Measurements from ENCODE around the gene FAM13C.
"Not testable (repeated sequence)": the region's sequence is repeated elsewhere in the genome, so short reads cannot be mapped to it uniquely, and the experiment has no call there.

Gene FAM13C

GRCh38 chr10:59362144-59362958 lies at the start of gene FAM13C:
TSS of gene FAM13C (minus strand) at chr10:59362549. CDS start at chr10:59362460, 89 bp downstream.
- Histone ChIP-seq H3K4me3 (ENCODE audit: low read length) (peak within 1 kb of the TSS; percentile 73), H3K4me1 (ENCODE audit: control insufficient read depth, insufficient read depth, low read length) (peaks cover 8% of the 10 kb centered on the region), H3K27ac (ENCODE audit: low read depth, low read length) (peak within 1 kb of the TSS; percentile 77)

DNA sequence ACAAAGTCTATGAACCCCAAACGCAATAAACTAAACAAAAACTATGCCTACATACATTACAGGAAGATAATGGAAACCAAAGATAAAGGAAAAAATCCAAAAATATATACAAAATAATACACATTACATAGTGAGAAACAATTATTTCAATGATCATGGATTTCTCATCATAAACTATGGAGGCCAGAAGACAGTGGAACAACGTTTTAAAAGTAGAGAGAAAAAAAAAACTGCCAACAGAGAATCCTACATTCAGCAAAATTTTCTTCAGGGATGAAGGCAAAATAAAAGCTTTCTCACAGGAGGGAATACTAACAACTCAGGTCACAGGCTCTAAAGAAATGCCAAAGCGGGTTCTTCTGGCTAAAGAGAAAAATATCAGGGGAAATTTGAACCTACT lies 42.9 kb upstream of the FAM13C start:
- Histone ChIP-seq H3K4me3 (ENCODE audit: low read length) (no peak overlapping the region), H3K4me1 (ENCODE audit: control insufficient read depth, insufficient read depth, low read length) (no peaks in the 10 kb centered on the region), H3K9ac (ENCODE audit: low read length) (no peak overlapping the region), H3K27me3 (ENCODE audit: control insufficient read depth, insufficient read depth, low read length) (no peaks in the 10 kb centered on the region), H3K36me3 (ENCODE audit: control insufficient read depth, insufficient read depth, low read length) (no peaks in the 10 kb centered on the region), H3K27ac (ENCODE audit: low read depth, low read length) (no peak overlapping the region)

More at GRCh38 chr10:59362144-59362958, at the start of gene FAM13C:
- Histone ChIP-seq H3K27me3 (ENCODE audit: control insufficient read depth, insufficient read depth, low read length) (no peaks in the 10 kb centered on the region), H3K9ac (ENCODE audit: low read length) (peak within 1 kb of the TSS; percentile 25), H3K36me3 (ENCODE audit: control insufficient read depth, insufficient read depth, low read length) (no peaks in the 10 kb centered on the region)

- no peaks in the 10 kb centered on the region for H3K36me3 ChIP-seq (ENCODE audit: control insufficient read depth, insufficient read depth, low read length)
- H3K9ac ChIP-seq (ENCODE audit: low read length) = no peak overlapping the region
- H3K4me1 ChIP-seq (ENCODE audit: control insufficient read depth, insufficient read depth, low read length) = no peaks in the 10 kb centered on the region
- no peak overlapping the region for H3K27ac ChIP-seq (ENCODE audit: low read depth, low read length)
- H3K4me3 ChIP-seq (ENCODE audit: low read length) = no peak overlapping the region
- H3K27me3 ChIP-seq (ENCODE audit: control insufficient read depth, insufficient read depth, low read length) = no peaks in the 10 kb centered on the region
These were observed 37.9 kb upstream of the FAM13C start for GRCh38 chr10:59400214-59400613.

- H3K4me1 ChIP-seq (ENCODE audit: control insufficient read depth, insufficient read depth, low read length); H3K36me3 ChIP-seq (ENCODE audit: control insufficient read depth, insufficient read depth, low read length); H3K27me3 ChIP-seq (ENCODE audit: control insufficient read depth, insufficient read depth, low read length); H3K27ac ChIP-seq (ENCODE audit: low read depth, low read length); H3K4me3 ChIP-seq (ENCODE audit: low read length); H3K9ac ChIP-seq (ENCODE audit: low read length): not testable (repeated sequence)
These were observed 37.0 kb upstream of the FAM13C start for GRCh38 chr10:59399329-59399728.

DNA sequence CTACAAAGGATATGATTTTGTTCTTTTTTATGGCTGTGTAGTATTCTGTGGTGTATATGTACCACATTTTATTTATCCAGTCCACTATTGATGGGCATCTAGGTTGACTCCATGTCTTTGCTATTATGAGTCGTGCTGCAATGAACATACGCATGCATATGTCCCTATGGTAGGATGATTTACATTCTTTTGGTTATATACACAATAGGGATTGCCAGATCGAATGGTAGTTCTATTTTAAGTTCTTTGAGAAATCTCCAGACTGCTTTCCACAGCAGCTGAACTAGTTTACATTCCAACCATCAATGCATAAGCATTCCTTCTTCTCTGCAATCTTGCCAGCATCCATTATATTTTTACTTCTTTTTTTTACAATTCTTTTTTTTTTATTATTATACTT lies 35.6 kb upstream of the FAM13C start:
- H3K27me3 ChIP-seq (ENCODE audit: control insufficient read depth, insufficient read depth, low read length) = no peaks in the 10 kb centered on the region
- no peaks in the 10 kb centered on the region for H3K4me1 ChIP-seq (ENCODE audit: control insufficient read depth, insufficient read depth, low read length)
- H3K4me3 ChIP-seq (ENCODE audit: low read length) = no peak overlapping the region
- H3K9ac ChIP-seq (ENCODE audit: low read length) = no peak overlapping the region
- no peaks in the 10 kb centered on the region for H3K36me3 ChIP-seq (ENCODE audit: control insufficient read depth, insufficient read depth, low read length)
- no peak overlapping the region for H3K27ac ChIP-seq (ENCODE audit: low read depth, low read length)

GRCh38 chr10:59395984-59396383 lies 33.6 kb upstream of the FAM13C start:
- no peaks in the 10 kb centered on the region for H3K27me3 ChIP-seq (ENCODE audit: control insufficient read depth, insufficient read depth, low read length)
- H3K4me3 ChIP-seq (ENCODE audit: low read length) = no peak overlapping the region
- no peak overlapping the region for H3K9ac ChIP-seq (ENCODE audit: low read length)
- no peaks in the 10 kb centered on the region for H3K36me3 ChIP-seq (ENCODE audit: control insufficient read depth, insufficient read depth, low read length)
- no peak overlapping the region for H3K27ac ChIP-seq (ENCODE audit: low read depth, low read length)
- no peaks in the 10 kb centered on the region for H3K4me1 ChIP-seq (ENCODE audit: control insufficient read depth, insufficient read depth, low read length)

GRCh38 chr10:59393349-59393748 lies 31.0 kb upstream of the FAM13C start:
- Histone ChIP-seq H3K27me3 (ENCODE audit: control insufficient read depth, insufficient read depth, low read length) (no peaks in the 10 kb centered on the region), H3K4me3 (ENCODE audit: low read length) (no peak overlapping the region), H3K9ac (ENCODE audit: low read length) (no peak overlapping the region), H3K4me1 (ENCODE audit: control insufficient read depth, insufficient read depth, low read length) (no peaks in the 10 kb centered on the region), H3K27ac (ENCODE audit: low read depth, low read length) (no peak overlapping the region), H3K36me3 (ENCODE audit: control insufficient read depth, insufficient read depth, low read length) (no peaks in the 10 kb centered on the region)

DNA sequence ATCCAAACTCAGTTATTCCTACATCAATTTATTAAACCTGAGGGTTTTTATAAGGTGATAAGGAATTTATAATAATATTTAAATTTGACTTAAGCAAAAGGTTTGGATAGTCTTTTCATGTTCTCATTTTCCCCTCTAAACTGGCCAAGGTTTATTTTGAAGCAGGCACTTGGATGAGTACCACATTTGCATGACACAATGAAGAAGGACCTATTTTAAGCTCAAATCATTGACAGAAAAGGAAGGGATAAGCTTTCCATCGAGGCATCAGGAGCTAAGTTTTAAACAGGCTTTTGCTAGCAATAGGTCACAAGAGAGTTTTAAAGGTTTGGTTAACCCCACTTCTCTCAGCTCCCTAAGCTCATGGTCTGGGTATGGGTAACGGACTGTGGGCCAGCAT lies 28.7 kb upstream of the FAM13C start:
- no peaks in the 10 kb centered on the region for H3K27me3 ChIP-seq (ENCODE audit: control insufficient read depth, insufficient read depth, low read length)
- no peak overlapping the region for H3K27ac ChIP-seq (ENCODE audit: low read depth, low read length)
- no peaks in the 10 kb centered on the region for H3K36me3 ChIP-seq (ENCODE audit: control insufficient read depth, insufficient read depth, low read length)
- H3K9ac ChIP-seq (ENCODE audit: low read length) = no peak overlapping the region
- no peak overlapping the region for H3K4me3 ChIP-seq (ENCODE audit: low read length)
- H3K4me1 ChIP-seq (ENCODE audit: control insufficient read depth, insufficient read depth, low read length) = no peaks in the 10 kb centered on the region

GRCh38 chr10:59388671-59388976 lies 26.3 kb upstream of the FAM13C start:
- H3K36me3 ChIP-seq (ENCODE audit: control insufficient read depth, insufficient read depth, low read length) = no peaks in the 10 kb centered on the region
- no peaks in the 10 kb centered on the region for H3K27me3 ChIP-seq (ENCODE audit: control insufficient read depth, insufficient read depth, low read length)
- no peak overlapping the region for H3K27ac ChIP-seq (ENCODE audit: low read depth, low read length)
- H3K4me3 ChIP-seq (ENCODE audit: low read length) = no peak overlapping the region
- H3K9ac ChIP-seq (ENCODE audit: low read length) = no peak overlapping the region
- H3K4me1 ChIP-seq (ENCODE audit: control insufficient read depth, insufficient read depth, low read length) = no peaks in the 10 kb centered on the region

GRCh38 chr10:59387951-59388670 lies 25.8 kb upstream of the FAM13C start:
- Histone ChIP-seq H3K4me3 (ENCODE audit: low read length) (no peak overlapping the region), H3K27me3 (ENCODE audit: control insufficient read depth, insufficient read depth, low read length) (no peaks in the 10 kb centered on the region), H3K36me3 (ENCODE audit: control insufficient read depth, insufficient read depth, low read length) (no peaks in the 10 kb centered on the region), H3K9ac (ENCODE audit: low read length) (no peak overlapping the region), H3K4me1 (ENCODE audit: control insufficient read depth, insufficient read depth, low read length) (no peaks in the 10 kb centered on the region), H3K27ac (ENCODE audit: low read depth, low read length) (no peak overlapping the region)

DNA sequence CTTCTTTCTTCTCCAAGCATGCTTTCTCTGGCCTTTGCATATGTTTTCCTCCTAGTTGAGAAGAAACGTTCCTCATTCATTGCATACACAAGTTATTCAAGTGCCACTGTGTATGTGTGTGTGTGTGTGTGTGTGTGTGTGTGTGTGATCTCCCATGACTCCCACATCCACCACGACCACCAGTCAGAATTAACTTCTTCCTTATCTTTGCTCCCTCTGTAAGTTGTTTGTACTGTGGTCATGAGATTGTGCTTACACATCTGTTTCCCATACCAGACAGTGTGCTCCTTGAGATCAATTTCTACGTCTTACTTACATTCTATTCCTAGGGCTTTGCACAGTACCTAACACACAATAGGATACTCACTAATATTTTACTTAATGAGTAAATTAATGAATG lies 22.4 kb upstream of the FAM13C start:
- no peak overlapping the region for H3K4me3 ChIP-seq (ENCODE audit: low read length)
- no peaks in the 10 kb centered on the region for H3K4me1 ChIP-seq (ENCODE audit: control insufficient read depth, insufficient read depth, low read length)
- no peak overlapping the region for H3K9ac ChIP-seq (ENCODE audit: low read length)

DNA sequence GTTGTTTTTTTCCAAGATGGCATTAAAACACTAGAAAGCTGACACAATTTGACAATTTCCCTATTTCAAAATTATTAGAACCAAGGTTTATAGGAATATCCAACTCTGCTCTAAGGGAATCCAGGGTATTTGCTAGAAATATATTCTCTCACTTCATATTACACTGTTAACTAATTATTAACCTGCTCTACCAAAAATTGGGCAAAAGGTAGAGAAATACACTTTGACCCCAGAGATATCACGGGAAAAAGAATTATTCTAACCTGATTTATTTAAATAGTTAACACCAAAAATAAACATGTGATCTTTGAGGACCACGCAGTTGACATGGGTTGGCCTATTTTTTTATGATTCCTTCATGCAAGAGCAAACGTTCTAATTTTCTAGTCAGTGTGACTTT lies 21.6 kb upstream of the FAM13C start:
- Histone ChIP-seq H3K4me1 (ENCODE audit: control insufficient read depth, insufficient read depth, low read length) (no peaks in the 10 kb centered on the region), H3K36me3 (ENCODE audit: control insufficient read depth, insufficient read depth, low read length) (no peaks in the 10 kb centered on the region), H3K9ac (ENCODE audit: low read length) (no peak overlapping the region), H3K27me3 (ENCODE audit: control insufficient read depth, insufficient read depth, low read length) (no peaks in the 10 kb centered on the region), H3K4me3 (ENCODE audit: low read length) (no peak overlapping the region), H3K27ac (ENCODE audit: low read depth, low read length) (no peak overlapping the region)

More for the DNA sequence above, 22.4 kb upstream of the FAM13C start:
- Histone ChIP-seq H3K27me3 (ENCODE audit: control insufficient read depth, insufficient read depth, low read length) (no peaks in the 10 kb centered on the region), H3K27ac (ENCODE audit: low read depth, low read length) (no peak overlapping the region), H3K36me3 (ENCODE audit: control insufficient read depth, insufficient read depth, low read length) (no peaks in the 10 kb centered on the region)

DNA sequence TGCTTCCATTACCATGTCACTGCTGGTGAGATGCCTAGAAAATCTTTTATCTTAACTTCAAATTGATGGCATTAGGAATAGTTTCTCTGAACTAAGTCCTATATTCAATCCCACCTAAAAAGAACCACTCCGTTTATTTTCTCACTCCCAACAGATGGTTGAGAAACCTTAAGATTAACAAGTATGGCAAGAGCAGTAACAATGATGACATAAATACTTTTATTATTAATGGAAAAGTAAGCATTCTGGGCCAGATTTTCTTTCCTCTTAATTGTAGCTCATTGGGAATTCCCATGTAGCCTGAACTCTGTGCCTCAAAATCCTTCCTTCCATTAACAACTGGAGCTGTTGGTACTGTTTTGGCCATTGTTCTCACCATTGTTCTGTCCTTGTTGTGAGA lies 21.1 kb upstream of the FAM13C start:
- Histone ChIP-seq H3K27ac (ENCODE audit: low read depth, low read length) (peak overlapping the region; percentile 30), H3K36me3 (ENCODE audit: control insufficient read depth, insufficient read depth, low read length) (no peaks in the 10 kb centered on the region), H3K4me1 (ENCODE audit: control insufficient read depth, insufficient read depth, low read length) (no peaks in the 10 kb centered on the region), H3K9ac (ENCODE audit: low read length) (no peak overlapping the region), H3K4me3 (ENCODE audit: low read length) (no peak overlapping the region), H3K27me3 (ENCODE audit: control insufficient read depth, insufficient read depth, low read length) (no peaks in the 10 kb centered on the region)
